Colon (tissue), 2 donors: ENCODE data around the gene RPL27A.
"Not testable (repeated sequence)": the region's sequence is repeated elsewhere in the genome, so short reads cannot be mapped to it uniquely, and the experiment has no call there.

ENCODE experiments used
- FAIRE-seq: peaks from 2 replicates; lab custom pipeline; 2012; peaks lifted over from hg19 to GRCh38; lab: Jason Lieb, UNC
- donor health status: control.
- donor health status: control.

RPL27A gene

DNA sequence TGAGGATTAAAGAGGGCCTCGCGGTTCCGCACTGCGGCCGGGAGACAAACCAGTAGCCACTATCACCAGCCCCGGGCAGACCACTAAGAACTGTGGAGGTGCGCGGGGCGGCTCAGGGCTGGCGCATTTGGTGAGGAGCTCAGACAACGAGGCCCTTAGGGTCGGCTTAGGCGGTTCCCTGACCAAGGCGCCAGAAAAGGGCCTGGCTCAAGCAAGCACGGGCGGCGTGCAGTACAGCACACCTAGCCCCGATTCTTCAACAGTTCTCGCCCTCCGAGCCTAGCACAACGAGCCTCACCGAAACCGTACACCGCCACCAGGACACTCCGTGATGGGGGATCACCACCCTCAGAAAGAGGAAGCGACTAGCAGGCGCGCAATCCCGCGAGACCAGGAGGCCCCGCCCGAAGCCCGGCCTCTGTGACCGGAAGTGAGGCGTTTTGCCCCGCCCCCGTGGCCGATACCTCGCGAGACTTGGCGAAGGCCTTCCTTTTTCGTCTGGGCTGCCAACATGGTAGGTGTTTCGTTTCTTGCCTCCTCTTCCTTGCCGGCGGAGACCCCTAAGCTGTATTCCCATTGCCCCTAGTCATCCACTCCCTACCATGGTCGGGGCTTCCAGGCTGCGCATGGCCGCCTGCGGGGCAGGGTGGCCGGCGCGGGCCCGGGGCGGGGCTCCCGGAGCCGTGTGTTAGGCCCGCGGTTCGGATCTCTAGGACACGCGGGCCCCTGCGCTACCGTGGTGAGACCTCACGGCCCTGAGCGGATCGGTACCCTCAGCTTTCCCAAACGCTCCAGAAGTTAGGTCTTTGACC, at the start of gene RPL27A, which contains the start of gene TRIM66:
Gene RPL27A (plus strand): TSS at position 490 of the 812 bp plus-strand sequence. CDS start 22 bp downstream, at position 512.
Gene TRIM66 (minus strand): TSS at position 363 of the 812 bp plus-strand sequence. CDS start 10,391 bp downstream, outside the sequence.
- no peak for FAIRE-seq

DNA sequence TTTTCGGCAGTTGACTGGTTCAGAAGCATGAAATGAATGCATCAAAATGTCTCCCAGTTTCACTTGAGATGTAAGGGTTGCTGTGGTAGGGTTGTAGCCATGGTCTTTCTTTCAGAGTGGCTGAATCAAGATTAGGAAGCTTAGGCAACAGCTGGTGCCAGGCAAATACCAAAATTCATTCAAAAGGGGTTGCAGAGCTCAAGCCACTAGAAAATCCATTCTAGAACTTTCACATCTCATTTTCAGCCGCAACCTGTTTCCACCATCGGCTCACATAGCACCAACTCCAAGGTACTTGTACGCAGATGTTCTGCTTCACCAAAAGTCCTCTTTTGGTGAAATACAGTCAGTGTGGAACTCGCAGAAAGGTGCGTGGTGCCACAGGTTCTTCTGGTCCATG, 48.1 kb upstream of the RPL27A start:
- FAIRE-seq = no peak

DNA sequence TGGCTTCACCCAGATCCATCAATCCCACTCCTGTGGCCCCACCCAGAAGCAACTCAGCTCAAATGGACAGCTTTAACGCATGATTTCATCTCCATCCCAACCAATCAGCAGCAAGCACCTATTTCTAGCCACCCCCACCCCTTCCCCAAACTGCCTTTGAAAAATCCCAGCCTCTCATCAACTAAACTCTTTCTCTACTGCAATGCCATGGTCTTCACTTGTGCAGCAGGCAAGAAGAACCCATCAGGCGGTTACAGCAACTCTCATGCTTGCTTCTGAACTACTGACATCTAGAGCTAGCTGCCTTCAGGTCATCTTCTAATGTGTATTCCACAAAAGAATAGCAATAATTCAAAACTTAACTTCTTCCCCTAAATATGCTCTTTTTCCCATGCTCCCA, 46.5 kb upstream of the RPL27A start:
- FAIRE-seq = no peak

DNA sequence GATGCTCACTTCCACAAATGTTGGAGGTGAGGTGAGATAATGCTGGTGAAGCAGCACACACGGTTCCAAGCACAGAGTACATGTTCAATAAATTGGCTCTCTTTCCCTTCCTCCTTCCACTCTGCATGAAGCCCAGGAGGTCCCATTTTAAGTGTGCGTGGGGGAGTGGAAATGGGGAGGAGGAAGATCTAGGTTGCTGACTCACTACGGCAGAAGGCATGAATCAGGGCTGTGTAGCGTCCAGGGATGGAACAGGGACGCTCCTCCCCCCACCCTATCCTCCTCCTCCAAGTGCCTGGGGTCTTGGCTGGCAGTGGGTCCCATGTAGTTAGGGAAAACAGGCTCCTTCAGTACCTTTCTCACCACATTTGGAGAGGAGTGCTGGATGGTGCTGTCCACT, 44.3 kb upstream of the RPL27A start:
- FAIRE-seq = no peak

DNA sequence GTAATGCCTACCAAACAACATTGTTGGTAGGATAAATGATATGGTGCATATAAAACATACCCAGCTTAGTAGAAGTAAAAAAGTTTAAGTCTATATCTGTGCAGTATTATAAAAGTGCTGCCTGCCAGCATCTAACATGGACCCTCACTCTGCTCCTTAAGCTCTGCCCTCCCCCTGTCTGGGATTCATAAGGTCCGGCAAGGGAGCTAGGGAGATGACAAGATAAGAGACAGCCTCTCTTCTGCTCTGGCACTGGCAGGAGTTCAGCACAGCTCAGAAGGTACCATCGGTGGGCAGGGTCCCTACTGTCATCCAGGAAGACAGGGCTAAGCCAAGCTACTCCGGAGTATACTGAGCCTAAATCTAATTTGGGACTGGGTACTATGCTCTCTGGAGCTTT, 42.9 kb upstream of the RPL27A start:
- FAIRE-seq = no peak

DNA sequence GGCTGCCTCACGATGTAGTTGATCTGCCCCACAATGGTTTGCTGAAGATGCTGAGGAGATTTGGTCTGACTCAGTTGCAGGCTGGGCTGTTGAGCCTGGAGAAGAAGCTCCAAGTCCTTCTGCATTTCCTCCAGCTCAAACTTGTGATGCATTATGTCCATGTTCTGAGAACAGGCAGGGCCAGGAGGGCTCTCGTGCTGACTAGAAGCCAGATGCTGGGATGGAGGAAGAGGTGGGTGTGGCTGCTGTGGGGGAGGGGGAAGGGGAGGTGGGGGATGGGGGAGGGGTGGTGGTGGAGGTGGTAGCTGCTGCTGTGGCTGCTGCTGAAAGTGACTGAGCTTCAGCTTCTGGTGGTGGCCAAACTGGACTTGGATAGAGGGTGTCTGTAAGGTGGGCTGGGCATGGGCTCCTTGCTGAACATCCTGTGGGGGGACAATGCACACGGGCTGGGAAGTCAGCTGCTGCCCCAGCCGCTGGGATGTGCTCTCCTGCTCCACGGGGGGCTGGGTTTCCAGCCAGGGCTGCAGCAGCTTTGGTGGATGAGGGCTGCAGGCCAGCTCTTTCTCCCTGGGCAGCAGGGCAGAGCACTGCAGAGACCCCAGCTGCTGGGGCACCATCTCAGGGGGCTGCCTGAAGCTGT, 42.2 kb upstream of the RPL27A start:
- no peak for FAIRE-seq

DNA sequence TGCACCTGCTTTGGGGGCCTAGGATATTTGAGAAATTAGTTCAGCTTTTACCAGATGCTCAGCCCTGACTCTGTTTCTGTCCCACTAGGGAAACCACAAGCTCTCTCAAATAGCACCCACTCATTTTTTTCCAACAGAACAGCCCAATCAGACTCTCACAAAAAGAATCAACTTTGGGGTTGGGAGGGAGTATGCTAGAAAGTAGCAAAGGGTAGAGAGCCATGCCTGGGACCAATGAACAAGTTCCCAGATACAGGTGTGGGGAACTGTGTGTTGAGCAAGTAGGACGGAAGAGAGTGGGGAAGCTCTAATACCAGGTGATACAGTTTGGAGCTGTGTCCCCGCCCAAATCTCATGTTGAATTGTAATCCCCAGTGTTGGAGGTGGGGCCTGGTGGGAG, 41.3 kb upstream of the RPL27A start:
- no peak for FAIRE-seq

DNA sequence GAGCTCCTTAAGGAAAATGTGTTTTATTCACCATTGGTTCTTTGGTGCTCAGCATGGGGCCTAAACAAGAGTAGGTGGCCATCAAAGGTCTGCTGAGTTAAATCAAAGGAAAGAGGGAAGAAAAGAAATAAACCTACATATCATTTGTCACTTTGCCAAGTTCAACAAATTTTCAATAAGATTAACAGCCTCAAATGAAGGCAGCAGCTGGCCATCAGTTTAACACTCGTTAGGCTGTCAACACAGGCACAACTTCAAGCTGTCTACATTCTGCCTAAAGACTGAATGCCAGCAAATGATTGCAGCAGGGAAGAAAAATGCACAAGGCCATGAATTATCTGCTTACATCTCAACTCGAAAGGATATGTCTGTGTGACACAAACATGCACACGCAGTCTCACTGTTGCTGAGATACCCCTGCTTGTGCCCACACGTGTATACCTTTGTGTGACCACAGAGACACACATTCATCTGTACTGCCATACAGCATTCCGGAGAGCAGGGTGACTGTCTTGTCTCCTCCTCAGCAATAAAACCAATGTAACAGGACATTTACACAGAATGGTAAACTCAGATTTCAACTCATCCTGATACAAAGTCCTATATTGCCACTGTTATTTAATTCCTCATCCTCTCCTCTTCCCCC, 40.3 kb upstream of the RPL27A start:
- FAIRE-seq = no peak

DNA sequence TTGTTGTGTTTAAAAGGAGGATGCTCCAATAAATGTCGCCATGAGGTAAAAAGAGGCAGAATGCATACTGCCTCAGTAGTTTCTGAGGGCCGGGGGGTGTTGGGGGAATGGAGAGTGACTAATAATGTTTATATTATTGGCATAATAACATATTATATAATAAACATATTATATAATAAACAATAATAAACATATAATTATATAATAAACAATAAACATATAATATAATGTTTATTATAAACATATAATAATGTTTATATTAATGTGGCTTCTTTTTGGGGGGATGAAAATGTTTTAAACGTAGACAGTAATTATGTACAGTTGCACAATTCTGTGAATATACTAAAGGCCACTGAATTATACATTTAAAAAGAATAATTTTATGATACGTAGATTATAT, 35.7 kb upstream of the RPL27A start:
- peak; percentile 31 for FAIRE-seq

DNA sequence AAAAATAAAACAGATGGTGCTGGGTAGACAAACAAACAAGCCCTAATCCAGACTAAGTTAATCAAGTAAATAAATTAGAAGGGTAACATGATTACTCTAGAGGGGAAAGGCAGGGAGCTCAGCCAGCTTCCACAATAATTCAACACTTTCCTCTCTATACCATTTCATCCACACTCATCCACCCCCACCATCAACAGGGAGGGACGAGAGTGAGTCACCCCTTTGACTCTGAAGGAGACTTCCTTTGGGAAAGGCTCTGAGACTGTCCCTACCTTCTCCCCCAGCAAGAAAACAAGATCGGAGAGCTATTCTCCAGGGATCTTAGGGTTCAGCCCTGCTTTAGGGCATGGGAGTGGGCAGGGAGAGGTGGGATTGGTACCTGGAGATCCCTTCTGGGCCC, 33.2 kb upstream of the RPL27A start:
- no peak for FAIRE-seq

DNA sequence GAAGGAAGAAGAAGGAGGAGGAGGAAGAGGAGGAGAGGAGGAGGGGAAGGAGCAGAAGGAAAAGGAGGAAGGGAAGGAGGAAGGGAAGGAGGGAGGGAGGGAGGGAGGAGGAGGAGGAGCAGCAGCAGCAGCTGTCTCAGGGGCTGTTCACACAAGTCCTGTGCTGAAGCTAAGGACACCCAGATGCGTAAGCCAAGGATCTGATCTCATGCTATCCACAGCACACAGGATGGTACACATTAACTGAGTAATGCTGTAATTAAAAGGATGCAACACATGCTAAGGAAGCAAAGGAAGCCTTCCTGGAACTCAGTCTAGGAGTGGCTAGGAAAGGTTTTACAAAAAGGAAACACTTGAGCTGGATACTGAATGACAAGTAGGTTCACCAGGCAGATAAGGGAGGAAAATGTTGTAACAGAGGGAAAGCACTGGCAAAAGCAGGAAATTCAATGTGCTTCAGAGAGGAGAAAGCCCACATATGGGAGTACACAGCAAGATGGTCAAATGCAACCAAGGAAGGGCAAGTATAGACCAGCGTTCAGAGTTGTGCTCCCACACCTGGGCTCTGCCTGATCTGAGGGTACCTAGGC, 32.1 kb upstream of the RPL27A start:
- no peak for FAIRE-seq

DNA sequence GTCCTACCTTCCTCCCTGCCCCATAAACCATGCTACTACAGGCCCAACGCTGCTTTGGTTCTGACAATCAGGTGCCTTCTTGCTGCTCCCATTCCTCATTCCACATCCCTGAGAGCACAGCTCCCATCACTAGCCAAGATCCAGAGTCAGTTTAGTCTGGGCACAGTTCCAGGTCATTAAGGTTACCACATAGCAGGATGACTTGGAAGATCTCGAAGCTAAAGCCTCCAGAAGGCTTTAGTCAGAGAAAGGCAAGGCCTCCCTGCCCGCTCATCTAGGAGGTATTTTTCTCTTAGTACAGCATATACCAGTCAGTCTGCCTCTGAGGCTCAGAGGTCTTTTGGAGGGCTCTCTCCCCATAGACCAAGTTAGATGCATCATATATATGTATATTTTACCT, 30.5 kb upstream of the RPL27A start:
- FAIRE-seq = no peak

DNA sequence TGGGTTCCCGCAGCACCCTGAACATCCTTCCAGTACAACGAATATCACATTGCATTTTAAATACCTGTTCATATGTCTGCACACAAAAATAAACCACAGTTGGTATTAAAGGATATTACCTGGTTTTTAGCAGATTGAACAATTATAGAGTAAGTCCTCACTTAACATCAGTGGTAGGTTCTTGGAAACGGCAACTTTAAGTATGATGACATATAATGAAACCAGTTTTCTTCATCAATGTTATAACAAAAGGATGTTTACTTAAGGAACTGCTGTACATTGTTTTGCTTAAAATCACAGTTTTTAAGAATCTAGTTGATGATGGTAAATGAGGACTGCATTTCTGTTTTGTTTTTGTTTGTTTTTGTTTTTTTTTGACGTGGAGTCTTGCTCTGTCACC, 28.1 kb upstream of the RPL27A start:
- no peak for FAIRE-seq

DNA sequence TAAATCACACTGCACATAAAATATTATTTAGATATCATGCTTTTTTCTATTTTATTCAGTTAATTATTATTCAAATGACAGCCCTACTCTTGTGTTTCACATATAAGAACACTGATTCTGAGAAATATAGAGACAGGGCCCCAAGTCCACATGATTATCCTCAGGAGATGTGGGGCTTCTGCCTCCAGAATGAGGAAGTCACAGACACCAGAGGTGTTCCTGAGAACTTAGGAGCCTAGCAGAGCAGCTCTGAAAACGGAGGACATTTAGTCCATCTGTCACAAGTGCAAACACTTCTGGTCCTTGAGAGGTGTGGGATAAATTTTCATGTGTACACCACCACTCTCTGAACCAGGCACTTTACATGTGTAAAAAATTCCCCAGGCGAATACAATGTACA, 26.3 kb upstream of the RPL27A start:
- FAIRE-seq = no peak

DNA sequence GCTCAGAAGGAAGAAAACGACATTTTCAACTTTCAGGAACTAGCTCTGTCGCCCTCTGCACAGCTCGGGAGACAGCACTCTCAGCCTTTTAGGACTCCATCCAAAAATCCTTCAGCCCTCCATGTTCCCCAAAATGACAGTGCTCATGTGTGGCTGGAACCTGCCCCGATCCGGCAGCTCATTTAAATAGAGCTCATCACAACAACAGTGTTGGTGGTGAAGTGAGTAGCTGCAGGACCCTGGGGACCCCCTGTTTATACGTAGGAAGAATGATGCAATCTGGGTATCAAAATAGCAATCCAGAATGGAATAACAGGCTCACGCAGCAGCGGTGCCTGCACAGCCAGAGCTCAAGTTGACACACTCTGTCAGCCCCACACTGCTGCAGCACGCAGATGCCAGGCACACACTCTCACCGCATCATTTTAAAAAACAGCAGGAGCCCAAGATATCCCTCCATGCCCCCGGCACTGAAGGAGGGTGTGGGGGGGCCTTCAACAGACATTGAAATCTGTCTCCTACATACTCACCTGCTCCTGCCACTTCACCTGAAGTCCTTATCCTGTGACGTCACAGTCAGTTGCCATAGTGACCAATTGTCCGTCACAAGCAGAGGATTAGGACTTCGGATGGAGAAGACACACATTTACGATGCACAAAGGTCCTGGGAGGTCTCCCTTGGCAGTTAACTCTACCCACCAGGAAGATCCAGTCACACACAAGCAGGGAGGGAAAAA, 24.1 kb upstream of the RPL27A start:
- FAIRE-seq = no peak

DNA sequence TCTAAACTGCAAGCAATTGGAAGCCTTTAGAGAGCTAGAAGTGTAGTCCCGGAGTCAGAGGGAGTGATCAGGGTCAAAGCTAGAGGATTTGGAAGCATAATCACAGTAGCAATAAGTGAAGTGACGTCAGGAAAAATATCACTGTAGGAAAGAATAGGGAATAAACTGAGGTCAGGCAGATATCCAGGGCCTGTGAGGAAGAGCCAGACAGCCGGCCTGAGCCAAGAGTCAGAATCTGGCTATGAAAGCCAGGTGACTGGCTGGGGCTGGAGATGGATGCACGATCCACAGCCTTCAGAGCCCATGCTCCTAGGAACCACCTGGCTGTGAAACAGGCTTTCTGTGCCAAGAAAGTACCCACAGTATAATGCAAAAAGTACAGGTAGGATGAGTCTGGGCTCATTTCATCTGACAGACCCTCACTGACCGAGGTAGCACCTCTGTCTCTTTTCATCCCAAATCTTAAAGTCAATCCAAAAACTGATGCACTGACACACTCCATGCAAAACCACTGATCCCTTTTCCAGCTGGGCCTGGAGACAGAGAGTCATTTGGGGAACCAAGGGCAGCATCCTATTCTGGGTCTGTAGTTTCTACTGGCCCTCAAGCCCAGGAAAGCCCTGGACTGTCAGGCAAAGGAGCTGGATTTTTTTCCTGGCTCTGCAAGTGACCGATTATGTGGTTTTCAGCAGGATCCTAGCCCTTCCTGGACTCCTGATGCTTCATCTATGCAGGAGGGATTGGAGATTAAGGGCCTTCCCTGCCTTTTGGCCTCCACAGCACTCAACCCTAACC, 21.4 kb upstream of the RPL27A start:
- no peak for FAIRE-seq

DNA sequence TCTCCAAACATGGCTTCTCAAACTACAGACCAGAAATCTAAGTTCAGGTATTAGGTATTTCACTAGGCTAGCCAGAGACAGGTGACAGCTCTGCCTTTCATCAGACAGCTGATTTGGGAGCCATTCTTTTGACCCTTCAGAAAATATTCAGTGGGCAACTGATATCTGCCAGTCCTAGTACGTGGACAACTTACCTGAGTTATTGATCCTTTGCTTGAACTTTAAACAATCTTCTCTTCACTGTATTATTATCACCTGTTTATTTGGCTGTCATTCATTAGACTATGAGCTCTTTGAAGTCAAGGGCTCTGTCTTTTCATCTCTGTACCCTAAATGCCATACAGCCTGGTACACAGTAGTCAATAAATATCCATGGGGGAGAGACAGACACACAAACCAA, 17.4 kb upstream of the RPL27A start:
- no peak for FAIRE-seq

DNA sequence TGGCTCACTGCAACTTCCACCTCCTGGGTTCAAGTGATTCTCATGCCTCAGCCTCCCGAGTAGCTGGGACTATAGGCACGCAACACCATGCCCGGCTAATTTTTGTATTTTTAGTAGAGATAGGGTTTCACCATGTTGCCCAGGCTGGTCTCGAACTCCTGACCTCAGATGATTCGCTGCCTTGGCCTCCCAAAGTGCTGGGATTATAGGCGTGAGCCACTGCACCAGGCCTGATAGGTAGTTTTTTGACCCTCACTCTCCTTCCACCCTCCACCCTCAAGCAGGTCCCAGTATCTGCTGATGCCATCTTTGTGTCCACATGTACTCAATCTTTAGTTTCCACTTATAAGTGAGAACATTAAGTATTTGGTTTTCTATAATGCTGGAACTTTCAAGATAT, 12.5 kb upstream of the RPL27A start:
- not testable (repeated sequence) for FAIRE-seq

DNA sequence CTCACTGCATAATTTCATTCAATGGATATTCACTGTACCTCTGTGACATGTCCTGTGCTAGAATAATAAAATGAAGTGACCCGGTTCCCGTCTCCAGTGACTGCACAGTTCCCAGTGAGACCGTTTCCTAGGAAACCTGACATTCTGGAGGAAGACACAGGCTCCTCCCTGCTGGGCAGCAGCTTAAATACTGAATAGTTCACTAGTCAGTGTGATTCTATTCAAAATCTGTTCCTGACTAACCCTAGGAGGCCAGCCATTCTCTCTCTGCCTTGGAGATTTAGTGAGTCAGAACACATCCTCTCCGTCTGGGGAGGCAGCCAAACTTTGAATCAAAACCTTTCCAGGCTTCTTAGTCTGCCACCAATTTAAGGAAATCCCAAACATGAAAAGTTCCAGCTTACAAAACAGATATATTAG, 11.4 kb upstream of the RPL27A start:
- FAIRE-seq = no peak

DNA sequence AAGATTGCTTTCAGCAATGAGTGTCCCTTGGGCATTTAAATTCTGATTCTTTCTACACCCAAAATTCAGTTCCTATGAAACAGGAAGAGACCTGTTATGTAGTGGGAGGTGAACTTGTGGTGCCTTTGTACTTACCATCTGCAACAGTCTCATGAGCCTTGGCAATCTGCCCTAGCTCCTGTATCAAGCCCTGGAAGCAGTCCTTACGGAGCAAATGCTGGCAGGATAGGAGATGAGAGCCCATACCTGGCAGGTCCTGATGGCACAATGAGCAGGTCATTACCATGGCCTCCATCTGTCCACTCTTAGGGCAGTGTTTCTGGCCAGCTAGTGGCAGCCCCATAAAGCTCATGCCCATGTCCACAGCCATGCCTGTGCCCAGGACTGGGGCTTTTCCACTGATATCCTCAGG, 10.9 kb upstream of the RPL27A start:
- FAIRE-seq = no peak

DNA sequence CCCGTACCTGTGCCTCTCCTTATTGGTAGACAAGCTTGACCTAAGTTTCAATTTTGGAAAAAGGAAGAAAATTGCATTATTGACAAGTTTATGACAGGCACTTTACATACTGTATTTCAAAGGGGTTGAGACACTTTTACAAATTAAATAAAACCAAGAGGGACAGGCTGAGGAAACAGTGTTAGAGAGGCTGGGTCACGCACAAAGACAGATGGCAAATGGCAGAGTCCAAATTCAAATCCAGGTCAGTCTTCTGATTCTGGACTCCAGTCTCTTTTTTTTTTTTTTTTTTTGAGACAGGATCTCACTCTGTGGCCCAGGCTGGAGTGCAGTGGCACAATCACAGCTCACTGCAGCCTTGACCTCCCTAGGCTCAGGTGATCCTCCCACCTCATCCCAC, 10.2 kb upstream of the RPL27A start:
- no peak for FAIRE-seq
